WTC11 (cell line): Measurements from ENCODE around the gene TRPV5. TPM values are rescaled to one million over a fixed set of nuclear protein-coding genes. Genes with fewer than 3 reads are reported as not detected.

Source experiments
- ATAC-seq: fragments of 200-7000 bp; cut with Tn5 transposase; 2 replicates; pipeline ENCODE4 v1.10.0; 2021; ENCODE audit warnings: mild to moderate bottlenecking, moderate library complexity
- CTCF ChIA-PET: fragments of 300-600 bp; sonication (Branson Sonifier 250); formaldehyde crosslinking; loops from one replicate; lab custom pipeline; 2021; ENCODE audit warnings: antibody characterized with exemption; lab: Charles Lee
- POLR2A ChIA-PET: fragments of 350-600 bp; sonication (Branson Sonifier 250); formaldehyde crosslinking; loops from one replicate; lab custom pipeline; 2021; ENCODE audit warnings: antibody characterized with exemption; lab: Charles Lee
- DNase-seq: peaks from one replicate; pipeline ENCODE4 v3.0.0; 2021; ENCODE audit warnings: low spot score
- H3K27ac Mint-ChIP-seq: 2 replicates; pipeline ENCODE4 v1.8.0; 2021; ENCODE audit warnings: mixed read lengths
- H3K27me3 Mint-ChIP-seq: 2 replicates; pipeline ENCODE4 v1.8.0; 2021; ENCODE audit warnings: low read depth, mild to moderate bottlenecking, moderate library complexity, mixed read lengths
- H3K36me3 Mint-ChIP-seq: 2 replicates; pipeline ENCODE4 v1.8.0; 2021; ENCODE audit warnings: mixed read lengths
- H3K4me1 Mint-ChIP-seq: 2 replicates; pipeline ENCODE4 v1.8.0; 2022; ENCODE audit warnings: mixed read lengths
- H3K4me3 Mint-ChIP-seq: 2 replicates; pipeline ENCODE4 v1.8.0; 2021; ENCODE audit warnings: mild to moderate bottlenecking, moderate library complexity, mixed read lengths
- H3K9me3 Mint-ChIP-seq: 2 replicates; pipeline ENCODE4 v1.8.0; 2021; ENCODE audit warnings: mixed read lengths
- CBFB ChIP-seq: sonication (generic); formaldehyde crosslinking; IDR thresholded peaks from 2 replicates; pipeline ENCODE4 v1.8.1; 2022; ENCODE audit warnings: mild to moderate bottlenecking, low read depth, missing genetic modification reagents
- ESRRA ChIP-seq: sonication (generic); formaldehyde crosslinking; IDR thresholded peaks from 2 replicates; pipeline ENCODE4 v1.8.1; 2022; ENCODE audit warnings: mild to moderate bottlenecking, missing genetic modification reagents, borderline replicate concordance
- FOXP1 ChIP-seq: sonication (generic); formaldehyde crosslinking; IDR thresholded peaks from 2 replicates; pipeline ENCODE4 v1.8.0; 2022; ENCODE audit warnings: missing genetic modification reagents, mild to moderate bottlenecking, moderate library complexity, borderline replicate concordance
- GRHL2 ChIP-seq: fragments of 250-450 bp; sonication (Bioruptor Pico); IDR thresholded peaks from 2 replicates; pipeline ENCODE4 v1.8.0; 2022; ENCODE audit warnings: mild to moderate bottlenecking, moderate library complexity; ENCODE audit not compliant: insufficient replicate concordance, severe bottlenecking
- HMGA2 ChIP-seq: fragments of 250-450 bp; sonication (Bioruptor Pico); IDR thresholded peaks from 2 replicates; pipeline ENCODE4 v1.4.0; 2021; ENCODE audit warnings: mild to moderate bottlenecking, moderate library complexity
- KAT7 ChIP-seq: sonication (generic); formaldehyde crosslinking; IDR thresholded peaks from 2 replicates; pipeline ENCODE4 v1.8.1; 2023; ENCODE audit warnings: missing genetic modification reagents, mild to moderate bottlenecking, borderline replicate concordance
- MXD4 ChIP-seq: fragments of 250-450 bp; sonication (Bioruptor Pico); IDR thresholded peaks from 2 replicates; pipeline ENCODE4 v1.8.0; 2021; ENCODE audit warnings: mild to moderate bottlenecking, moderate library complexity, borderline replicate concordance
- NFATC4 ChIP-seq: fragments of 250-450 bp; sonication (Bioruptor Pico); IDR thresholded peaks from 2 replicates; pipeline ENCODE4 v1.9.0; 2021; ENCODE audit warnings: mild to moderate bottlenecking
- NFYB ChIP-seq: sonication (generic); formaldehyde crosslinking; conservative IDR thresholded peaks from 2 replicates; pipeline ENCODE4 v1.8.0; 2022; ENCODE audit warnings: low read depth, missing genetic modification reagents
- NR2C2 ChIP-seq: sonication (generic); formaldehyde crosslinking; IDR thresholded peaks from 2 replicates; pipeline ENCODE4 v1.8.0; 2022; ENCODE audit warnings: mild to moderate bottlenecking, missing genetic modification reagents
- SOX15 ChIP-seq: fragments of 250-450 bp; sonication (Bioruptor Pico); IDR thresholded peaks from 2 replicates; pipeline ENCODE4 v1.9.0; 2021; ENCODE audit warnings: mild to moderate bottlenecking
- ZNF121 ChIP-seq: sonication (generic); formaldehyde crosslinking; IDR thresholded peaks from 2 replicates; pipeline ENCODE4 v1.8.0; 2023; ENCODE audit warnings: missing genetic modification reagents
- ZNF219 ChIP-seq: sonication (generic); formaldehyde crosslinking; IDR thresholded peaks from 2 replicates; pipeline ENCODE4 v1.8.0; 2023; ENCODE audit warnings: missing genetic modification reagents, mild to moderate bottlenecking, borderline replicate concordance
- ZNF416 ChIP-seq: fragments of 250-450 bp; sonication (Bioruptor Pico); IDR thresholded peaks from 2 replicates; pipeline ENCODE4 v1.9.0; 2021; ENCODE audit warnings: mild to moderate bottlenecking, inconsistent platforms
- ZNF671 ChIP-seq: fragments of 250-450 bp; sonication (Bioruptor Pico); IDR thresholded peaks from 2 replicates; pipeline ENCODE4 v1.8.0; 2021; ENCODE audit warnings: mild to moderate bottlenecking
- total RNA-seq: library from RNA; stranded (reverse); gene quantifications from 3 replicates; pipeline ENCODE4 v1.2.3, GENCODE V29; 2021
- TF ChIP-seq, protein P1 (sequence below): sonication (generic); formaldehyde crosslinking; conservative IDR thresholded peaks from 2 replicates; pipeline ENCODE4 v1.8.1; 2022; ENCODE audit warnings: mild to moderate bottlenecking, missing genetic modification reagents
- TF ChIP-seq, protein P2 (sequence below): sonication (generic); formaldehyde crosslinking; conservative IDR thresholded peaks from 2 replicates; pipeline ENCODE4 v1.8.1; 2023; ENCODE audit warnings: mild to moderate bottlenecking, low read depth, missing genetic modification reagents, moderate library complexity
- TF ChIP-seq, protein P3 (sequence below): fragments of 250-450 bp; sonication (Bioruptor Pico); conservative IDR thresholded peaks from 2 replicates; pipeline ENCODE4 v1.9.0; 2021; ENCODE audit warnings: mild to moderate bottlenecking
- TF ChIP-seq, protein P4 (sequence below): fragments of 250-450 bp; sonication (Bioruptor Pico); IDR thresholded peaks from 2 replicates; pipeline ENCODE4 v1.8.0; 2021; ENCODE audit warnings: mild to moderate bottlenecking
- TF ChIP-seq, protein P5 (sequence below): fragments of 250-450 bp; sonication (Bioruptor Pico); IDR thresholded peaks from 2 replicates; pipeline ENCODE4 v1.9.0; 2021; ENCODE audit warnings: mild to moderate bottlenecking
- TF ChIP-seq, protein P6 (sequence below): sonication (generic); formaldehyde crosslinking; IDR thresholded peaks from 2 replicates; pipeline ENCODE4 v1.8.1; 2022; ENCODE audit warnings: low read depth, missing genetic modification reagents, borderline replicate concordance

The TRPV5 gene
- total RNA-seq, 1 experiment from 2014 or later, result not detected

DNA sequence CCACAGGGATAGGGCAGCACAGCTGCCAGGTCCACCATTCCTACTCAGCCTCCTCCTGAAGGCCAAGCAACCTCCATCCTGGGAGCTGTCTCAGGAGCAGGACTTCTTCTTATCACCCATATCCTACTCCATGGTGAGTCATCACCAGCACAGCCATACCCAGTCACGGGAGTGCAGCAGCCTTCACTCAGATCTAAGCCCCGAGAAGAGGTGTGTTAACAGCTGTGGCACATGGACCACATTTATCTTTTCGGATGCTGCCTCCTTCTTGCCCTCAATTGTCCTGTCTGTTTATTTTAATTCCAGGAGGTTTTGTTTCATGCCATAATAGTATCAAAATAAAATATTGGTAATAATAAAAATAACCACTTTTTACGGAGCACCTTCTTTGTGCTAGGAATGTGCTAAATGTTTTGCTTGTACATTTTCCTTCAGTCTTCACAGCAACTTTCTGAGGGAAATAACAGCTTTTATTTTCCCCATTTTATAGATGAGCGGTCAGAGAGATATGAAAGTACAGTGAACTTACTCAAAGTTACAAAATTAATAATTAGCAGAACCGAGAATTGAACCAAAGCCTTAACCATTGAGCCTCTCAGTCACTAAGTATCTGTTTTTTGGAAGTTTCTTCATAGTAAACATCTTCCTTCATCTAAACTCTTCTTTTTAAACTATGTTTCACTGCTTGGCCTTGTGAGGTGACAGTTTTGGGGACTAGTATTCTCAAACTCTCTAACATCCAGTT, 31.1 kb upstream of the TRPV5 start (continued):
- TF ChIP-seq, protein P1, sequence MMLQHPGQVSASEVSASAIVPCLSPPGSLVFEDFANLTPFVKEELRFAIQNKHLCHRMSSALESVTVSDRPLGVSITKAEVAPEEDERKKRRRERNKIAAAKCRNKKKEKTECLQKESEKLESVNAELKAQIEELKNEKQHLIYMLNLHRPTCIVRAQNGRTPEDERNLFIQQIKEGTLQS (CRISPR knock-in tag), result no peak
- TF ChIP-seq, protein P2, sequence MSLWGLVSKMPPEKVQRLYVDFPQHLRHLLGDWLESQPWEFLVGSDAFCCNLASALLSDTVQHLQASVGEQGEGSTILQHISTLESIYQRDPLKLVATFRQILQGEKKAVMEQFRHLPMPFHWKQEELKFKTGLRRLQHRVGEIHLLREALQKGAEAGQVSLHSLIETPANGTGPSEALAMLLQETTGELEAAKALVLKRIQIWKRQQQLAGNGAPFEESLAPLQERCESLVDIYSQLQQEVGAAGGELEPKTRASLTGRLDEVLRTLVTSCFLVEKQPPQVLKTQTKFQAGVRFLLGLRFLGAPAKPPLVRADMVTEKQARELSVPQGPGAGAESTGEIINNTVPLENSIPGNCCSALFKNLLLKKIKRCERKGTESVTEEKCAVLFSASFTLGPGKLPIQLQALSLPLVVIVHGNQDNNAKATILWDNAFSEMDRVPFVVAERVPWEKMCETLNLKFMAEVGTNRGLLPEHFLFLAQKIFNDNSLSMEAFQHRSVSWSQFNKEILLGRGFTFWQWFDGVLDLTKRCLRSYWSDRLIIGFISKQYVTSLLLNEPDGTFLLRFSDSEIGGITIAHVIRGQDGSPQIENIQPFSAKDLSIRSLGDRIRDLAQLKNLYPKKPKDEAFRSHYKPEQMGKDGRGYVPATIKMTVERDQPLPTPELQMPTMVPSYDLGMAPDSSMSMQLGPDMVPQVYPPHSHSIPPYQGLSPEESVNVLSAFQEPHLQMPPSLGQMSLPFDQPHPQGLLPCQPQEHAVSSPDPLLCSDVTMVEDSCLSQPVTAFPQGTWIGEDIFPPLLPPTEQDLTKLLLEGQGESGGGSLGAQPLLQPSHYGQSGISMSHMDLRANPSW (CRISPR knock-in tag), result no peak
- no peak for TF ChIP-seq SOX15 (CRISPR knock-in tag)
- TF ChIP-seq FOXP1 (CRISPR knock-in tag), result no peak
- TF ChIP-seq HMGA2 (CRISPR knock-in tag), result no peak
- TF ChIP-seq ESRRA (CRISPR knock-in tag), result no peak
- TF ChIP-seq MXD4 (CRISPR knock-in tag), result no peak
- no peak for TF ChIP-seq ZNF219 (CRISPR knock-in tag)

DNA sequence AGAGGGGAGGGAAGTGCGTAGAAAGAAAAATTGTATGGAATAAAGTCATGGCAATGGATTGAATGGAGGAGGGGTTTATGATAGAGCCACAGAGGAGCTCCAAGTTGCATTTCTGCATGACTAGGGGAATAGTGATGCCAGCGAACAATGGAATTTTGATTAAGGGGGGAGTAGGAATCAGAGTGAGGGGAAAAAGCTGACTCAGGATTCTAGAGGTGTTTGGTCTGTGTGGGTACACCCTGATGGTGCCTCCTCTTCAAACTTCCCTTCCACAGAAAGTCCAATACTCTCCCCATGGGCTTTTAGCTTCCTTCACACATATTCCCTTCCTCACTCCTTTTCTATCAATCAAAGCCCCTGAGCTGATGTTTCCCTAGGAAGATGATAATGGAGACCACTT, 30.4 kb upstream of the TRPV5 start:
- Mint-ChIP-seq H3K4me1 (peaks cover 31% of the 10 kb centered on the region), H3K27me3 (peaks cover 3% of the 10 kb centered on the region), H3K36me3 (no peaks in the 10 kb centered on the region; the same call in 1 of the 2 replicates), H3K9me3 (peaks cover 5% of the 10 kb centered on the region; the same call in 1 of the 2 replicates), H3K27ac (no peak overlapping the region), H3K4me3 (no peak overlapping the region)
- POLR2A ChIA-PET, result no interaction called here
- no peak for ATAC-seq
- CTCF ChIA-PET, result interaction anchor here (0.9 to 1.5 kb wide), 4 partner anchors 40 to 91 kb away, joined by 3 read pairs; no protein-coding TSS in a partner anchor
- DNase-seq, result no peak
- TF ChIP-seq ZNF416, result no peak
- TF ChIP-seq NR2C2 (CRISPR knock-in tag), result no peak
- no peak for TF ChIP-seq GRHL2 (CRISPR knock-in tag)
- TF ChIP-seq, protein P3, sequence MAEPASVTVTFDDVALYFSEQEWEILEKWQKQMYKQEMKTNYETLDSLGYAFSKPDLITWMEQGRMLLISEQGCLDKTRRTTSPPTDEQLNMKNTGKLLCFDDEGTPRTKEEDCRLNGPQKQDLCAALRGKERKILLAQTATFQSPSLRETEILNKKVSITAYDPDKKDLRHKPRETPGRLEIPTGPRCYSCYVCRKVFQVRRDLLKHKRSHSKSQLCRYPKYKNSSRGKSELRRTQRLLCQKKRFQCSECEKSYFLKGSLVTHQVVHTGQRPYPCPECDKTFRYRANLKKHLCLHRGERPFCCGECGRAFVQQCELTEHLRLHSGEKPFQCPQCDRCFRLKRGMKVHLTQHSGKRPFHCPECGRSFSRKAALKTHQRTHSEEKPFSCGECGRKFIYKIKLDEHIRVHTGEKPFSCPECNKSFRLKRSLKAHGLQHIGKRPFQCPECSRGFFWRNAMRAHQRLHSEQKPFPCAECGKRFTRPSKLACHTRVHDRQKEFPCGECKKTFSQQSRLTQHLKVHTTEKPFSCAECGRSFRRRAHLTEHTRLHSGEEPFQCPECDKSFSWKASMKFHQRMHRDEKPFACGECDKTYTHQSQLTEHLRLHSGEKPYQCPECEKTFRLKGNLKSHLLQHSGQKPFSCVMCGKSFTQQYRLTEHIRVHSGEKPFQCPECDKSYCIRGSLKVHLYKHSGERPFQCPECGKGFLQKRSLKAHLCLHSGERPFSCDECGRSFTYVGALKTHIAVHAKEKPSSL (CRISPR knock-in tag), result no peak

DNA sequence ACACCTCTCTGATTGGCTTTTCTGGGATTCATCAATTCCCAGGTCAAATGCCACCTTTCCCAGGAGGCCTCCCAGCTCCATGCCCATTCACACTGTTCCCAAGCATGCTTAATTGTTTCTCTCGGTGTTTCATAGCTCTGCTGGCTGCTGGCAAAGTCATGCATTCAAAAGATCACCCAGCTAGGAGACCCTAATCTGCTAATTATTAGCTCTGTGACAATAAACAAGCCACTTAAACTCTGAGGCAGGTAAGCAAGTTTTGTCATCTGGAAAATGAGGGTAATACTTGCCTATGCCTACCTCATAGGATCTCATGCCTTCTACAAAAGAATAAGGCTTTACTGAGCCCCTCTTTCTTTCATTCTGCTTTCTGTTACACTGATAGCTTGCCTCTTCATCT, 29.4 kb upstream of the TRPV5 start:
- Mint-ChIP-seq H3K9me3 (peaks cover 5% of the 10 kb centered on the region; the same call in 1 of the 2 replicates), H3K27me3 (peaks cover 3% of the 10 kb centered on the region; the same call in 1 of the 2 replicates), H3K27ac (no peak overlapping the region), H3K4me1 (peaks cover 41% of the 10 kb centered on the region), H3K36me3 (no peaks in the 10 kb centered on the region; the same call in 1 of the 2 replicates), H3K4me3 (no peak overlapping the region)
- DNase-seq (no peak), ATAC-seq (no peak)
- ChIA-PET POLR2A (interaction anchor here (0.6 kb wide), 1 partner anchor 149 kb away, joined by 5 read pairs; no protein-coding TSS in a partner anchor), CTCF (interaction anchor here (2.1 kb wide), 1 partner anchor 252 kb away, joined by 7 read pairs; no protein-coding TSS in a partner anchor)
- TF ChIP-seq ZNF121 (CRISPR knock-in tag) (no peak), SOX15 (CRISPR knock-in tag) (no peak), CBFB (no peak), ZNF671 (CRISPR knock-in tag) (no peak), ZNF219 (CRISPR knock-in tag) (no peak), ESRRA (CRISPR knock-in tag) (no peak), KAT7 (CRISPR knock-in tag) (no peak), NFATC4 (CRISPR knock-in tag) (no peak), NFYB (no peak)
- TF ChIP-seq, protein P1 (CRISPR knock-in tag), result no peak
- TF ChIP-seq, protein P4, sequence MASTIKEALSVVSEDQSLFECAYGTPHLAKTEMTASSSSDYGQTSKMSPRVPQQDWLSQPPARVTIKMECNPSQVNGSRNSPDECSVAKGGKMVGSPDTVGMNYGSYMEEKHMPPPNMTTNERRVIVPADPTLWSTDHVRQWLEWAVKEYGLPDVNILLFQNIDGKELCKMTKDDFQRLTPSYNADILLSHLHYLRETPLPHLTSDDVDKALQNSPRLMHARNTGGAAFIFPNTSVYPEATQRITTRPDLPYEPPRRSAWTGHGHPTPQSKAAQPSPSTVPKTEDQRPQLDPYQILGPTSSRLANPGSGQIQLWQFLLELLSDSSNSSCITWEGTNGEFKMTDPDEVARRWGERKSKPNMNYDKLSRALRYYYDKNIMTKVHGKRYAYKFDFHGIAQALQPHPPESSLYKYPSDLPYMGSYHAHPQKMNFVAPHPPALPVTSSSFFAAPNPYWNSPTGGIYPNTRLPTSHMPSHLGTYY, result no peak
- TF ChIP-seq, protein P5, sequence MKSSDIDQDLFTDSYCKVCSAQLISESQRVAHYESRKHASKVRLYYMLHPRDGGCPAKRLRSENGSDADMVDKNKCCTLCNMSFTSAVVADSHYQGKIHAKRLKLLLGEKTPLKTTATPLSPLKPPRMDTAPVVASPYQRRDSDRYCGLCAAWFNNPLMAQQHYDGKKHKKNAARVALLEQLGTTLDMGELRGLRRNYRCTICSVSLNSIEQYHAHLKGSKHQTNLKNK (CRISPR knock-in tag), result no peak
- TF ChIP-seq, protein P6, sequence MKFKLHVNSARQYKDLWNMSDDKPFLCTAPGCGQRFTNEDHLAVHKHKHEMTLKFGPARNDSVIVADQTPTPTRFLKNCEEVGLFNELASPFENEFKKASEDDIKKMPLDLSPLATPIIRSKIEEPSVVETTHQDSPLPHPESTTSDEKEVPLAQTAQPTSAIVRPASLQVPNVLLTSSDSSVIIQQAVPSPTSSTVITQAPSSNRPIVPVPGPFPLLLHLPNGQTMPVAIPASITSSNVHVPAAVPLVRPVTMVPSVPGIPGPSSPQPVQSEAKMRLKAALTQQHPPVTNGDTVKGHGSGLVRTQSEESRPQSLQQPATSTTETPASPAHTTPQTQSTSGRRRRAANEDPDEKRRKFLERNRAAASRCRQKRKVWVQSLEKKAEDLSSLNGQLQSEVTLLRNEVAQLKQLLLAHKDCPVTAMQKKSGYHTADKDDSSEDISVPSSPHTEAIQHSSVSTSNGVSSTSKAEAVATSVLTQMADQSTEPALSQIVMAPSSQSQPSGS, result no peak
